Naive thymus-derived CD4-positive, alpha-beta T cell (primary cell): ENCODE measurements around the gene MRPL43. TPM values are rescaled to one million over a fixed set of nuclear protein-coding genes. Genes with fewer than 3 reads are reported as not detected.
A peak's percentile ranks its signal among the peaks of the same experiment; 100 is the strongest.

Experiments
- ATAC-seq: fragments of 150-1000 bp; cut with Tn5 transposase; 2 replicates; pipeline ENCODE4 v1.10.0; 2021; ENCODE audit warnings: mild to moderate bottlenecking, moderate library complexity
- CTCF ChIA-PET: fragments of 350-600 bp; sonication (Branson Sonifier 250); formaldehyde crosslinking; loops from one replicate; lab custom pipeline; 2021; ENCODE audit warnings: antibody characterized with exemption; lab: Charles Lee
- POLR2A ChIA-PET: fragments of 350-600 bp; sonication (Branson Sonifier 250); formaldehyde crosslinking; loops from one replicate; lab custom pipeline; 2021; ENCODE audit warnings: antibody characterized with exemption, inconsistent platforms; lab: Charles Lee
- DNase-seq, 9 donors: peaks; one replicate each; pipeline versions ENCODE4 v3.0.0 to v3.0.0-alpha.2; 2020 to 2022; ENCODE audit warnings: mixed read lengths in 1 of 9
- H3K27ac ChIP-seq: one replicate; pipeline ENCODE4 v1.7.0; 2013; ENCODE audit warnings: mild to moderate bottlenecking, low read depth, low read length, moderate library complexity
- H3K27me3 ChIP-seq, 2 donors: one replicate each; pipeline ENCODE4 v1.7.0; 2013; ENCODE audit warnings: low read length in 2 of 2, mild to moderate bottlenecking in 2 of 2, moderate library complexity in 2 of 2; ENCODE audit not compliant: control insufficient read depth in 2 of 2, insufficient read depth in 2 of 2
- H3K36me3 ChIP-seq, 3 experiments: 1 replicate in 2 of 3; 2 replicates in 1 of 3; pipeline ENCODE4 v1.7.0; 2013; ENCODE audit warnings: low read length in 3 of 3, mild to moderate bottlenecking in 3 of 3, moderate library complexity in 1 of 3; ENCODE audit not compliant: insufficient read depth in 3 of 3, control insufficient read depth in 2 of 3
- H3K4me1 ChIP-seq, 2 donors: one replicate each; pipeline ENCODE4 v1.7.0; 2013; ENCODE audit warnings: low read length in 2 of 2, mild to moderate bottlenecking in 2 of 2, moderate library complexity in 1 of 2; ENCODE audit not compliant: control insufficient read depth in 2 of 2, insufficient read depth in 2 of 2
- H3K4me3 ChIP-seq: 2 replicates; pipeline ENCODE4 v1.7.0; 2013; ENCODE audit warnings: mild to moderate bottlenecking, low read length
- H3K9me3 ChIP-seq, 3 experiments: 1 replicate in 2 of 3; 2 replicates in 1 of 3; pipeline ENCODE4 v1.7.0; 2013; ENCODE audit warnings: low read length in 3 of 3; ENCODE audit not compliant: control insufficient read depth in 2 of 3
- H3K27ac Mint-ChIP-seq, 9 donors: one replicate each; pipeline ENCODE4 v1.8.0; 2020 to 2022; ENCODE audit warnings: mixed read lengths in 9 of 9, mild to moderate bottlenecking in 8 of 9, moderate library complexity in 5 of 9, inconsistent platforms in 2 of 9
- H3K27me3 Mint-ChIP-seq, 5 donors: one replicate each; pipeline ENCODE4 v1.8.0; 2021 to 2022; ENCODE audit warnings: mixed read lengths in 5 of 5, mild to moderate bottlenecking in 1 of 5
- H3K36me3 Mint-ChIP-seq, 5 donors: one replicate each; pipeline ENCODE4 v1.8.0; 2020 to 2022; ENCODE audit warnings: mixed read lengths in 5 of 5, mild to moderate bottlenecking in 3 of 5, inconsistent platforms in 1 of 5
- H3K4me1 Mint-ChIP-seq, 7 donors: one replicate each; pipeline ENCODE4 v1.8.0; 2020 to 2022; ENCODE audit warnings: mixed read lengths in 7 of 7, mild to moderate bottlenecking in 3 of 7, inconsistent platforms in 1 of 7
- H3K4me3 Mint-ChIP-seq, 10 donors: one replicate each; pipeline ENCODE4 v1.8.0; 2020 to 2022; ENCODE audit warnings: mild to moderate bottlenecking in 10 of 10, mixed read lengths in 10 of 10, moderate library complexity in 6 of 10, inconsistent platforms in 2 of 10
- H3K9me3 Mint-ChIP-seq, 11 donors: one replicate each; pipeline ENCODE4 v1.8.0; 2020 to 2022; ENCODE audit warnings: mixed read lengths in 11 of 11, mild to moderate bottlenecking in 4 of 11, inconsistent platforms in 1 of 11, moderate library complexity in 1 of 11
- intact Hi-C, 2 donors: fragments of 100-400 bp; cut with micrococcal nuclease; formaldehyde crosslinking; loops; one replicate each; pipeline ENCODE4 v1.15.1; 2023
- polyA plus RNA-seq, 2 donors: library from polyadenylated mRNA; unstranded; fragments of 300-500 nt; fragmentation: Illumina TruSeq; gene quantifications; one replicate each; pipeline ENCODE4 v1.2.3, GENCODE V29; 2021
- total RNA-seq, 6 experiments: library from RNA in 5 of 6; stranded (reverse) in 5 of 6; gene quantifications; 1 replicate in 5 of 6; 2 replicates in 1 of 6; pipeline ENCODE4 v1.2.3 and lab custom pipeline; 2021 to 2026

Gene MRPL43
- total and polyA plus RNA-seq, 7 experiments from 2014 or later = 35.8 to 149 (median 68.3) TPM

- ChIA-PET CTCF (interaction anchor here (0.7 to 2.4 kb wide), 5 partner anchors 9 to 28 kb away, joined by 3 to 24 read pairs (median 5); no protein-coding TSS in a partner anchor), POLR2A (interaction anchor here (0.8 to 4.7 kb wide), 2 partner anchors 9 to 43 kb away, joined by 3 to 65 read pairs; partner anchors contain the start of genes LZTS2, PDZD7 and SFXN3)
- peaks cover 11 to 46% (median 18%) of the 10 kb centered on the region in 5 donors for H3K36me3 Mint-ChIP-seq
- DNase-seq (no peak), ATAC-seq (no peak)
- Histone ChIP-seq H3K27me3 (no peaks in the 10 kb centered on the region), H3K9me3 (no peaks in the 10 kb centered on the region), H3K27ac (peak overlapping the region; percentile 81), H3K4me3 (peak overlapping the region; percentile 89), H3K36me3 (peaks cover 0 to 56% (median 11%) of the 10 kb centered on the region in 3 experiments), H3K4me1 (peaks cover 17 to 24% of the 10 kb centered on the region in 2 donors)
- peak overlapping the region; percentile 91 to 100 (median 95) for H3K4me3 Mint-ChIP-seq
- no peaks in the 10 kb centered on the region for H3K9me3 Mint-ChIP-seq
- H3K4me1 Mint-ChIP-seq = peaks cover 23 to 60% (median 35%) of the 10 kb centered on the region in 7 donors
- intact Hi-C loops = no loop called here
- H3K27me3 Mint-ChIP-seq = no peaks in the 10 kb centered on the region
- H3K27ac Mint-ChIP-seq = peak overlapping the region in 5 of 9 donors; percentile 80 to 96 (median 92)
Measured at GRCh38 chr10:100988166-100988565, 869 bp upstream of the MRPL43 start.

DNA sequence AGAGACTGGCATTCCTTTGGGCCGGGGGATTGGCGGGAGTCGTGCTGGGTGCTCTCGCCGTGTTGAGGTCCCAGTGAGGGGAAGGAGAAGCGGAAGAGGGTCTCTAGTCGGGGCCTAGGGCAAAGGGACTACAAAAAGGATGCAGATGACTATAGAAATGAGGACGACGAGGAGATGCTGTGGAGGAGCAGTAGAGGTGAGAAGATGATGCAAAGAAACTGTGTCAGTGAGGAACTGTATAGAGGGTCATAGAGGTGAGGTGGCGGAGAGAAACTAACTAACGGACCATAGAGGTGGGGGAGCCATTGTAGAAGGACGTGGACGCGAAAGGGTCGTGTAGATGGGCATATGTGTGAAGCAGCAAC is 370 bp upstream of the MRPL43 start:
- ChIA-PET CTCF (interaction anchor here (1.2 to 2.4 kb wide), 3 partner anchors 10 to 27 kb away, joined by 4 to 24 read pairs (median 5); no protein-coding TSS in a partner anchor), POLR2A (interaction anchor here (0.9 to 4.7 kb wide), 4 partner anchors 10 to 45 kb away, joined by 3 to 65 read pairs (median 4); partner anchors contain the start of genes LZTS2, PDZD7 and SFXN3)
- peaks cover 11 to 41% (median 21%) of the 10 kb centered on the region in 5 donors for H3K36me3 Mint-ChIP-seq
- Histone ChIP-seq H3K36me3 (peaks cover 0 to 57% (median 11%) of the 10 kb centered on the region in 3 experiments), H3K27ac (peak overlapping the region; percentile 81), H3K4me3 (peak overlapping the region; percentile 89), H3K9me3 (no peaks in the 10 kb centered on the region), H3K27me3 (no peaks in the 10 kb centered on the region), H3K4me1 (peaks cover 17 to 24% of the 10 kb centered on the region in 2 donors)
- DNase-seq = no peak
- no peak for ATAC-seq
- intact Hi-C loops = loop anchor here (1.0 kb wide), 3 partner anchors 10 to 75 kb away; partner anchors contain the start of genes SEMA4G (in 2 of the 2) and SLF2 (in 2 of the 2)
- H3K4me1 Mint-ChIP-seq = peaks cover 23 to 60% (median 37%) of the 10 kb centered on the region in 7 donors
- H3K4me3 Mint-ChIP-seq = peak overlapping the region; percentile 91 to 100 (median 95)
- H3K9me3 Mint-ChIP-seq = no peaks in the 10 kb centered on the region
- H3K27me3 Mint-ChIP-seq = no peaks in the 10 kb centered on the region
- H3K27ac Mint-ChIP-seq = peak overlapping the region; percentile 80 to 98 (median 92)

GRCh38 chr10:100986623-100986951 is 710 bp downstream of the MRPL43 start:
- POLR2A ChIA-PET = interaction anchor here (0.9 to 4.7 kb wide), 4 partner anchors 11 to 45 kb away, joined by 3 to 65 read pairs (median 6); partner anchors contain the start of genes LZTS2, PDZD7 and SFXN3
- no peaks in the 10 kb centered on the region for H3K9me3 ChIP-seq
- H3K4me1 ChIP-seq = peaks cover 17 to 24% of the 10 kb centered on the region in 2 donors
- intact Hi-C loops = no loop called here
- H3K9me3 Mint-ChIP-seq = no peaks in the 10 kb centered on the region
- H3K36me3 ChIP-seq = peaks cover 0 to 60% (median 11%) of the 10 kb centered on the region in 3 experiments
- H3K4me3 Mint-ChIP-seq = peak overlapping the region; percentile 91 to 100 (median 95)
- ATAC-seq (no peak), DNase-seq (no peak)
- CTCF ChIA-PET = interaction anchor here (2.4 kb wide), 1 partner anchor 11 kb away, joined by 24 read pairs; no protein-coding TSS in a partner anchor
- H3K27ac Mint-ChIP-seq = peak overlapping the region in 7 of 9 donors; percentile 84 to 98 (median 92)
- H3K27me3 Mint-ChIP-seq = no peaks in the 10 kb centered on the region
- peak overlapping the region; percentile 89 for H3K4me3 ChIP-seq
- peaks cover 11 to 47% (median 28%) of the 10 kb centered on the region in 5 donors for H3K36me3 Mint-ChIP-seq
- H3K27ac ChIP-seq = peak overlapping the region; percentile 81
- H3K27me3 ChIP-seq = no peaks in the 10 kb centered on the region
- peaks cover 23 to 60% (median 38%) of the 10 kb centered on the region in 7 donors for H3K4me1 Mint-ChIP-seq

- no peak for ATAC-seq
- H3K36me3 ChIP-seq = peaks cover 0 to 61% (median under 1%) of the 10 kb centered on the region in 3 experiments
- H3K4me1 ChIP-seq = peaks cover 17 to 24% of the 10 kb centered on the region in 2 donors
- H3K4me1 Mint-ChIP-seq = peaks cover 20 to 55% (median 32%) of the 10 kb centered on the region in 7 donors
- POLR2A ChIA-PET = interaction anchor here (1.4 to 4.7 kb wide), 2 partner anchors 12 to 46 kb away, joined by 8 to 65 read pairs; partner anchors contain the start of genes LZTS2, PDZD7 and SFXN3
- H3K4me3 ChIP-seq = no peak overlapping the region
- CTCF ChIA-PET = no interaction called here
- no peaks in the 10 kb centered on the region for H3K27me3 ChIP-seq
- H3K9me3 ChIP-seq = no peaks in the 10 kb centered on the region
- H3K36me3 Mint-ChIP-seq = peaks cover under 1 to 43% (median 17%) of the 10 kb centered on the region in 5 donors
- H3K27ac Mint-ChIP-seq = peak overlapping the region in 1 of 9 donors; percentile 3
- H3K4me3 Mint-ChIP-seq = peak overlapping the region in 7 of 10 donors; percentile 28 to 99 (median 93)
- DNase-seq = no peak
- H3K27ac ChIP-seq = no peak overlapping the region
- no peaks in the 10 kb centered on the region for H3K9me3 Mint-ChIP-seq
- intact Hi-C loops = no loop called here
- no peaks in the 10 kb centered on the region for H3K27me3 Mint-ChIP-seq
Measured at GRCh38 chr10:100985336-100985735, 2.0 kb downstream of the MRPL43 start.

GRCh38 chr10:100984672-100985177 is 2.6 kb downstream of the MRPL43 start:
- no peak for DNase-seq
- Mint-ChIP-seq H3K9me3 (no peaks in the 10 kb centered on the region), H3K36me3 (peaks cover 0 to 46% (median 15%) of the 10 kb centered on the region in 5 donors), H3K4me3 (peak overlapping the region in 1 of 10 donors; percentile 28), H3K27me3 (no peaks in the 10 kb centered on the region), H3K4me1 (peaks cover 19 to 49% (median 30%) of the 10 kb centered on the region in 7 donors), H3K27ac (no peak overlapping the region)
- Histone ChIP-seq H3K27ac (no peak overlapping the region), H3K4me1 (peaks cover 17 to 24% of the 10 kb centered on the region in 2 donors), H3K4me3 (no peak overlapping the region), H3K36me3 (peaks cover 0 to 61% (median 0%) of the 10 kb centered on the region in 3 experiments), H3K9me3 (no peaks in the 10 kb centered on the region), H3K27me3 (no peaks in the 10 kb centered on the region)
- ChIA-PET CTCF (no interaction called here), POLR2A (interaction anchor here (4.7 kb wide), 1 partner anchor 13 kb away, joined by 65 read pairs; the partner anchor contains the start of gene LZTS2)
- ATAC-seq = no peak
- intact Hi-C loops = no loop called here

GRCh38 chr10:100983868-100984671 is 3.2 kb downstream of the MRPL43 start:
- H3K4me3 Mint-ChIP-seq = peak overlapping the region in 1 of 10 donors; percentile 19
- Histone ChIP-seq H3K27ac (no peak overlapping the region), H3K9me3 (no peaks in the 10 kb centered on the region), H3K27me3 (no peaks in the 10 kb centered on the region), H3K4me1 (peaks cover 17 to 22% of the 10 kb centered on the region in 2 donors), H3K36me3 (peaks cover 0 to 57% (median 0%) of the 10 kb centered on the region in 3 experiments), H3K4me3 (no peak overlapping the region)
- H3K27ac Mint-ChIP-seq = no peak overlapping the region
- peaks cover 19 to 42% (median 29%) of the 10 kb centered on the region in 7 donors for H3K4me1 Mint-ChIP-seq
- ChIA-PET POLR2A (interaction anchor here (1.2 kb wide), 2 partner anchors 14 to 37 kb away, joined by 3 read pairs; no protein-coding TSS in a partner anchor), CTCF (no interaction called here)
- intact Hi-C loops = no loop called here
- H3K36me3 Mint-ChIP-seq = peaks cover 0 to 43% (median 12%) of the 10 kb centered on the region in 5 donors
- ATAC-seq (no peak), DNase-seq (peak in 1 of 9 donors; percentile 1)
- H3K9me3 Mint-ChIP-seq = no peaks in the 10 kb centered on the region
- H3K27me3 Mint-ChIP-seq = no peaks in the 10 kb centered on the region
